ENCODE measurements around the gene ZCWPW1. TPM values are rescaled to one million over a fixed set of nuclear protein-coding genes. Genes with fewer than 3 reads are reported as not detected.

ZCWPW1 gene
- total RNA-seq, 2 experiments from 2014 or later, result 4.1 to 10.8 TPM

GRCh38 chr7:100475549-100475948 is 47.0 kb upstream of the ZCWPW1 start:
- ChIA-PET CTCF (ENCODE audit: unreplicated experiment) (interaction anchor here (0.6 kb wide), 1 partner anchor 20 kb away, joined by 3 read pairs; no protein-coding TSS in a partner anchor), POLR2A (interaction anchor here (1.0 kb wide), 1 partner anchor 73 kb away, joined by 3 read pairs; no protein-coding TSS in a partner anchor)
- H3K36me3 ChIP-seq (ENCODE audit: insufficient read depth, low read length), result peaks cover 52% of the 10 kb centered on the region
- BruUV-seq (replicated peaks), result no TSS peak
- peaks cover 36% of the 10 kb centered on the region for H3K79me2 ChIP-seq (ENCODE audit: insufficient read depth, low read depth, low read length)
- peaks cover 6% of the 10 kb centered on the region; the same call in 1 of the 2 replicates for H4K20me1 ChIP-seq (ENCODE audit: insufficient read depth, low read length)
- no peaks in the 10 kb centered on the region for H3K9me3 ChIP-seq (ENCODE audit: low read length)
- intact Hi-C loops (cut with micrococcal nuclease; ENCODE audit: unreplicated experiment), result loop anchor here (5.0 to 10.0 kb wide), 2 partner anchors 199 to 217 kb away; partner anchors contain the start of genes GIGYF1 and GNB2
- peak overlapping the region; percentile 75 for H3K27ac ChIP-seq (ENCODE audit: low read depth, low read length, poor library complexity, severe bottlenecking)
- peak overlapping the region; percentile 86 for H3K4me3 ChIP-seq (ENCODE audit: low read depth, low read length, poor library complexity, severe bottlenecking)
- H3K4me2 ChIP-seq (ENCODE audit: low read length), result peak overlapping the region; percentile 99
- H3K4me1 ChIP-seq (ENCODE audit: insufficient read depth, low read length, poor library complexity, severe bottlenecking), result peaks cover 39% of the 10 kb centered on the region
- no peak for TF ChIP-seq EZH2phosphoT487 (IDR thresholded peaks at IDR 0.05; ENCODE audit: borderline replicate concordance, low read depth, low read length)
- TF ChIP-seq CTCF (conservative IDR thresholded peaks at IDR 0.05; ENCODE audit: low read length), result no peak
- DNase-seq (ENCODE audit: low spot score), result no peak
- H3K9me2 ChIP-seq (ENCODE audit: insufficient read depth, low read length), result no peaks in the 10 kb centered on the region
- H2AFZ ChIP-seq (ENCODE audit: low read length), result no peak overlapping the region

GRCh38 chr7:100472854-100473499 is 44.5 kb upstream of the ZCWPW1 start:
- TF ChIP-seq CTCF (conservative IDR thresholded peaks at IDR 0.05; ENCODE audit: low read length) (no peak), EZH2phosphoT487 (IDR thresholded peaks at IDR 0.05; ENCODE audit: borderline replicate concordance, low read depth, low read length) (no peak)
- POLR2A ChIA-PET, result no interaction called here
- H3K9me3 ChIP-seq (ENCODE audit: low read length), result no peaks in the 10 kb centered on the region
- H2AFZ ChIP-seq (ENCODE audit: low read length), result no peak overlapping the region
- H3K4me3 ChIP-seq (ENCODE audit: low read depth, low read length, poor library complexity, severe bottlenecking), result no peak overlapping the region
- CTCF ChIA-PET (ENCODE audit: unreplicated experiment), result no interaction called here
- H3K27ac ChIP-seq (ENCODE audit: low read depth, low read length, poor library complexity, severe bottlenecking), result no peak overlapping the region
- peaks cover 58% of the 10 kb centered on the region for H3K36me3 ChIP-seq (ENCODE audit: insufficient read depth, low read length)
- no peaks in the 10 kb centered on the region for H3K9me2 ChIP-seq (ENCODE audit: insufficient read depth, low read length)
- H4K20me1 ChIP-seq (ENCODE audit: insufficient read depth, low read length), result peaks cover 6% of the 10 kb centered on the region; the same call in 1 of the 2 replicates
- DNase-seq (ENCODE audit: low spot score), result no peak
- H3K4me1 ChIP-seq (ENCODE audit: insufficient read depth, low read length, poor library complexity, severe bottlenecking), result peaks cover 33% of the 10 kb centered on the region
- intact Hi-C loops (cut with micrococcal nuclease; ENCODE audit: unreplicated experiment), result loop anchor here (10.0 kb wide), 1 partner anchor 202 kb away; the partner anchor contains the start of gene GNB2
- H3K79me2 ChIP-seq (ENCODE audit: insufficient read depth, low read depth, low read length), result peaks cover 27% of the 10 kb centered on the region
- no peak overlapping the region for H3K4me2 ChIP-seq (ENCODE audit: low read length)
- BruUV-seq (replicated peaks), result no TSS peak
